ENCODE measurements around the gene NPIPB5. TPM values are rescaled to one million over a fixed set of nuclear protein-coding genes. Genes with fewer than 3 reads are reported as not detected.
"Not testable (repeated sequence)": the region's sequence is repeated elsewhere in the genome, so short reads cannot be mapped to it uniquely, and the experiment has no call there.

NPIPB5 gene
- 100 to 1,000 TPM; 213 to 241 TPM for total RNA-seq

GRCh38 chr16:22510591-22510990 lies at the start of gene NPIPB5:
Gene NPIPB5 (plus strand): TSS chr16:22510891. CDS start chr16:22513802, 2,911 bp downstream.
- H3K4me1 Mint-ChIP-seq; POLR2A ChIA-PET; H3K27me3 Mint-ChIP-seq; CTCF ChIA-PET; H3K4me3 Mint-ChIP-seq; H3K9me3 Mint-ChIP-seq; H3K27ac Mint-ChIP-seq; H3K36me3 Mint-ChIP-seq (ENCODE audit: low read depth); DNase-seq: not testable (repeated sequence)

- DNase-seq; H3K9me3 Mint-ChIP-seq; H3K27me3 Mint-ChIP-seq; H3K4me1 Mint-ChIP-seq; POLR2A ChIA-PET; H3K4me3 Mint-ChIP-seq; CTCF ChIA-PET; H3K36me3 Mint-ChIP-seq (ENCODE audit: low read depth); H3K27ac Mint-ChIP-seq: not testable (repeated sequence)
Observed at GRCh38 chr16:22468846-22469245, 41.8 kb upstream of the NPIPB5 start.

GRCh38 chr16:22537996-22538395 lies 27.3 kb downstream of the NPIPB5 start:
- H3K4me3 Mint-ChIP-seq; H3K36me3 Mint-ChIP-seq (ENCODE audit: low read depth); H3K4me1 Mint-ChIP-seq; H3K27me3 Mint-ChIP-seq; DNase-seq; H3K27ac Mint-ChIP-seq; POLR2A ChIA-PET; H3K9me3 Mint-ChIP-seq; CTCF ChIA-PET: not testable (repeated sequence)

- POLR2A ChIA-PET; H3K27ac Mint-ChIP-seq; H3K4me3 Mint-ChIP-seq; CTCF ChIA-PET; H3K9me3 Mint-ChIP-seq; H3K36me3 Mint-ChIP-seq (ENCODE audit: low read depth); H3K4me1 Mint-ChIP-seq; H3K27me3 Mint-ChIP-seq; DNase-seq: not testable (repeated sequence)
Observed at GRCh38 chr16:22544809-22545208, 34.1 kb downstream of the NPIPB5 start.

GRCh38 chr16:22546630-22547029 lies 35.9 kb downstream of the NPIPB5 start:
- DNase-seq; H3K4me1 Mint-ChIP-seq; H3K27ac Mint-ChIP-seq; H3K27me3 Mint-ChIP-seq; CTCF ChIA-PET; H3K9me3 Mint-ChIP-seq; POLR2A ChIA-PET; H3K4me3 Mint-ChIP-seq; H3K36me3 Mint-ChIP-seq (ENCODE audit: low read depth): not testable (repeated sequence)

GRCh38 chr16:22547170-22547765 lies 36.6 kb downstream of the NPIPB5 start:
- H3K27me3 Mint-ChIP-seq; CTCF ChIA-PET; H3K4me3 Mint-ChIP-seq; DNase-seq; H3K4me1 Mint-ChIP-seq; H3K9me3 Mint-ChIP-seq; H3K36me3 Mint-ChIP-seq (ENCODE audit: low read depth); H3K27ac Mint-ChIP-seq; POLR2A ChIA-PET: not testable (repeated sequence)

GRCh38 chr16:22549853-22550252 lies 39.2 kb downstream of the NPIPB5 start:
- H3K4me3 Mint-ChIP-seq; POLR2A ChIA-PET; DNase-seq; H3K36me3 Mint-ChIP-seq (ENCODE audit: low read depth); H3K9me3 Mint-ChIP-seq; CTCF ChIA-PET; H3K4me1 Mint-ChIP-seq; H3K27me3 Mint-ChIP-seq; H3K27ac Mint-ChIP-seq: not testable (repeated sequence)

- H3K4me3 Mint-ChIP-seq; H3K36me3 Mint-ChIP-seq (ENCODE audit: low read depth); H3K27ac Mint-ChIP-seq; DNase-seq; H3K4me1 Mint-ChIP-seq; POLR2A ChIA-PET; H3K9me3 Mint-ChIP-seq; H3K27me3 Mint-ChIP-seq: not testable (repeated sequence)
- CTCF ChIA-PET = interaction anchor here (0.6 kb wide), 1 partner anchor 828 kb away, joined by 4 read pairs; no protein-coding TSS in a partner anchor
Observed at GRCh38 chr16:22551143-22551542, 40.5 kb downstream of the NPIPB5 start.

GRCh38 chr16:22551651-22552050 lies 41.0 kb downstream of the NPIPB5 start:
- H3K36me3 Mint-ChIP-seq (ENCODE audit: low read depth); H3K4me3 Mint-ChIP-seq; H3K4me1 Mint-ChIP-seq: not testable (repeated sequence)

GRCh38 chr16:22556759-22557158 lies 46.1 kb downstream of the NPIPB5 start:
- H3K27me3 Mint-ChIP-seq; CTCF ChIA-PET; H3K4me1 Mint-ChIP-seq; DNase-seq; H3K36me3 Mint-ChIP-seq (ENCODE audit: low read depth); POLR2A ChIA-PET; H3K9me3 Mint-ChIP-seq; H3K27ac Mint-ChIP-seq; H3K4me3 Mint-ChIP-seq: not testable (repeated sequence)

More at GRCh38 chr16:22551651-22552050, 41.0 kb downstream of the NPIPB5 start:
- POLR2A ChIA-PET, DNase-seq, H3K9me3 Mint-ChIP-seq, H3K27me3 Mint-ChIP-seq, H3K27ac Mint-ChIP-seq: not testable (repeated sequence)
- CTCF ChIA-PET = interaction anchor here (0.6 kb wide), 1 partner anchor 828 kb away, joined by 4 read pairs; no protein-coding TSS in a partner anchor

Other genes starting within 250 kb of the NPIPB5 start
- gene POLR3E, start 213.5 kb upstream of the NPIPB5 start, total RNA-seq = 10 to 100 TPM; 52.4 to 54.3 TPM
- gene CDR2, start 136.3 kb upstream of the NPIPB5 start, total RNA-seq = 10 to 100 TPM; 43.5 to 45.4 TPM